Kidney glomerular epithelial cell (primary cell): ENCODE data around the gene ACOT9.
"Not testable (repeated sequence)": the region's sequence is repeated elsewhere in the genome, so short reads cannot be mapped to it uniquely, and the experiment has no call there.

ENCODE experiments used
- DNase-seq: peaks from one replicate; lab custom pipeline; 2025; lab: John Stamatoyannopoulos, UW

ACOT9 gene

GRCh38 chrX:23742697-23743622, at the start of gene ACOT9:
ACOT9 (minus strand) TSS chrX:23743276; CDS start chrX:23743144, 132 bp downstream.
- DNase-seq: peak; percentile 82

- no peak for DNase-seq
Measured at GRCh38 chrX:23790155-23790497, 47.0 kb upstream of the ACOT9 start.

- no peak for DNase-seq
Measured at GRCh38 chrX:23789386-23790154, 46.5 kb upstream of the ACOT9 start.

- DNase-seq: no peak
Measured at GRCh38 chrX:23788946-23789345, 45.9 kb upstream of the ACOT9 start.

- DNase-seq: no peak
Measured at GRCh38 chrX:23788521-23788920, 45.4 kb upstream of the ACOT9 start.

GRCh38 chrX:23787745-23788118, 44.7 kb upstream of the ACOT9 start:
- DNase-seq: no peak

GRCh38 chrX:23786268-23786815, 43.3 kb upstream of the ACOT9 start:
- no peak for DNase-seq

GRCh38 chrX:23785580-23785979, 42.5 kb upstream of the ACOT9 start:
- DNase-seq: no peak

- DNase-seq: no peak
Measured at GRCh38 chrX:23784470-23785331, 41.6 kb upstream of the ACOT9 start.

- DNase-seq: no peak
Measured at GRCh38 chrX:23783589-23784469, 40.8 kb upstream of the ACOT9 start.

- DNase-seq: peak; percentile 81
Measured at GRCh38 chrX:23782863-23783588, 40.0 kb upstream of the ACOT9 start, which contains the start of gene SAT1. SAT1 (plus strand) TSS chrX:23783173; CDS start chrX:23783352, 179 bp downstream.

- no peak for DNase-seq
Measured at GRCh38 chrX:23782455-23782854, 39.4 kb upstream of the ACOT9 start.

- DNase-seq: peak; percentile 58
Measured at GRCh38 chrX:23779025-23779424, 35.9 kb upstream of the ACOT9 start.

- DNase-seq: no peak
Measured at GRCh38 chrX:23776363-23776762, 33.3 kb upstream of the ACOT9 start.

GRCh38 chrX:23773601-23774175, 30.6 kb upstream of the ACOT9 start:
- no peak for DNase-seq

GRCh38 chrX:23771086-23771485, 28.0 kb upstream of the ACOT9 start:
- DNase-seq: not testable (repeated sequence)

- DNase-seq: no peak
Measured at GRCh38 chrX:23770142-23770541, 27.1 kb upstream of the ACOT9 start.

- no peak for DNase-seq
Measured at GRCh38 chrX:23766650-23767551, 23.8 kb upstream of the ACOT9 start.

- no peak for DNase-seq
Measured at GRCh38 chrX:23765868-23766267, 22.8 kb upstream of the ACOT9 start.
